Neural cell (in vitro differentiated cells): ENCODE measurements around the gene ZHX3.

ENCODE experiments used
- CTCF ChIP-seq: fragments of 450-650 bp; IDR thresholded peaks from 2 replicates; pipeline ENCODE4 v1.5.1; 2014; ENCODE audit warnings: antibody characterized with exemption, mild to moderate bottlenecking, moderate library complexity; ENCODE audit not compliant: poor library complexity, severe bottlenecking
- EP300 ChIP-seq: fragments of 450-650 bp; conservative IDR thresholded peaks from 2 replicates; pipeline ENCODE4 v1.6.1; 2014; ENCODE audit warnings: antibody characterized with exemption, mild to moderate bottlenecking, moderate library complexity; ENCODE audit not compliant: poor library complexity, severe bottlenecking
- EZH2 ChIP-seq: fragments of 200-600, 300-800 bp; shearing (Covaris generic), sonication (generic); IDR thresholded peaks from 2 replicates; pipeline ENCODE4 v1.6.1; 2014; ENCODE audit warnings: antibody characterized with exemption, low read length, borderline replicate concordance, mild to moderate bottlenecking; ENCODE audit not compliant: insufficient read depth, poor library complexity, severe bottlenecking
- POLR2AphosphoS5 ChIP-seq: IDR thresholded peaks from 2 replicates; pipeline ENCODE4 v1.6.1; 2012
- REST ChIP-seq: IDR thresholded peaks from 2 replicates; pipeline ENCODE4 v1.6.1; 2012; ENCODE audit warnings: borderline replicate concordance
- SMC3 ChIP-seq: fragments of 450-650 bp; conservative IDR thresholded peaks from 2 replicates; pipeline ENCODE4 v1.6.1; 2014; ENCODE audit warnings: antibody characterized with exemption, mild to moderate bottlenecking, moderate library complexity; ENCODE audit not compliant: poor library complexity
- TAF1 ChIP-seq: IDR thresholded peaks from 2 replicates; pipeline ENCODE4 v1.6.1; 2012; ENCODE audit warnings: low read depth

- TF ChIP-seq CTCF (no peak), REST (no peak), POLR2AphosphoS5 (no peak), EP300 (no peak), SMC3 (no peak), TAF1 (no peak), EZH2 (no peak)
These were observed 46.8 kb upstream of the ZHX3 start for GRCh38 chr20:41364236-41364855.
